WTC11 (cell line): Measurements from ENCODE around the gene NT5C1B. TPM values are rescaled to one million over a fixed set of nuclear protein-coding genes. Genes with fewer than 3 reads are reported as not detected.

Source experiments
- ATAC-seq: fragments of 200-7000 bp; cut with Tn5 transposase; 2 replicates; pipeline ENCODE4 v1.10.0; 2021; ENCODE audit warnings: mild to moderate bottlenecking, moderate library complexity
- Bru-seq: library from RNA; stranded (reverse); fragments of 400-500 nt; gene quantifications from one replicate; lab custom pipeline; 2021; lab: Mats Ljungman, UMichigan
- CTCF ChIA-PET: fragments of 300-600 bp; sonication (Branson Sonifier 250); formaldehyde crosslinking; loops from one replicate; lab custom pipeline; 2021; ENCODE audit warnings: antibody characterized with exemption; lab: Charles Lee
- POLR2A ChIA-PET: fragments of 350-600 bp; sonication (Branson Sonifier 250); formaldehyde crosslinking; loops from one replicate; lab custom pipeline; 2021; ENCODE audit warnings: antibody characterized with exemption; lab: Charles Lee
- DNase-seq: peaks from one replicate; pipeline ENCODE4 v3.0.0; 2021; ENCODE audit warnings: low spot score
- H3K27ac Mint-ChIP-seq: 2 replicates; pipeline ENCODE4 v1.8.0; 2021; ENCODE audit warnings: mixed read lengths
- H3K27me3 Mint-ChIP-seq: 2 replicates; pipeline ENCODE4 v1.8.0; 2021; ENCODE audit warnings: low read depth, mild to moderate bottlenecking, moderate library complexity, mixed read lengths
- H3K36me3 Mint-ChIP-seq: 2 replicates; pipeline ENCODE4 v1.8.0; 2021; ENCODE audit warnings: mixed read lengths
- H3K4me1 Mint-ChIP-seq: 2 replicates; pipeline ENCODE4 v1.8.0; 2022; ENCODE audit warnings: mixed read lengths
- H3K4me3 Mint-ChIP-seq: 2 replicates; pipeline ENCODE4 v1.8.0; 2021; ENCODE audit warnings: mild to moderate bottlenecking, moderate library complexity, mixed read lengths
- H3K9me3 Mint-ChIP-seq: 2 replicates; pipeline ENCODE4 v1.8.0; 2021; ENCODE audit warnings: mixed read lengths
- CBFB ChIP-seq: sonication (generic); formaldehyde crosslinking; IDR thresholded peaks from 2 replicates; pipeline ENCODE4 v1.8.1; 2022; ENCODE audit warnings: mild to moderate bottlenecking, low read depth, missing genetic modification reagents
- FOXP1 ChIP-seq: sonication (generic); formaldehyde crosslinking; IDR thresholded peaks from 2 replicates; pipeline ENCODE4 v1.8.0; 2022; ENCODE audit warnings: missing genetic modification reagents, mild to moderate bottlenecking, moderate library complexity, borderline replicate concordance
- MXD4 ChIP-seq: fragments of 250-450 bp; sonication (Bioruptor Pico); IDR thresholded peaks from 2 replicates; pipeline ENCODE4 v1.8.0; 2021; ENCODE audit warnings: mild to moderate bottlenecking, moderate library complexity, borderline replicate concordance
- MYBL2 ChIP-seq: sonication (generic); formaldehyde crosslinking; IDR thresholded peaks from 2 replicates; pipeline ENCODE4 v1.8.1; 2023; ENCODE audit warnings: mild to moderate bottlenecking, moderate library complexity, missing genetic modification reagents
- SOX15 ChIP-seq: fragments of 250-450 bp; sonication (Bioruptor Pico); IDR thresholded peaks from 2 replicates; pipeline ENCODE4 v1.9.0; 2021; ENCODE audit warnings: mild to moderate bottlenecking
- SP1 ChIP-seq: sonication (generic); formaldehyde crosslinking; conservative IDR thresholded peaks from 2 replicates; pipeline ENCODE4 v1.8.1; 2022; ENCODE audit warnings: missing genetic modification reagents
- TCF7 ChIP-seq: sonication (generic); formaldehyde crosslinking; IDR thresholded peaks from 2 replicates; pipeline ENCODE4 v1.8.0; 2022; ENCODE audit warnings: mild to moderate bottlenecking, low read depth, missing genetic modification reagents, moderate library complexity
- TEAD4 ChIP-seq: sonication (generic); formaldehyde crosslinking; IDR thresholded peaks from 2 replicates; pipeline ENCODE4 v1.8.0; 2022; ENCODE audit warnings: mild to moderate bottlenecking, missing genetic modification reagents
- ZBTB21 ChIP-seq: sonication (generic); formaldehyde crosslinking; IDR thresholded peaks from 2 replicates; pipeline ENCODE4 v1.8.1; 2023; ENCODE audit warnings: mild to moderate bottlenecking, missing genetic modification reagents, borderline replicate concordance
- ZNF138 ChIP-seq: sonication (generic); formaldehyde crosslinking; conservative IDR thresholded peaks from 2 replicates; pipeline ENCODE4 v1.8.1; 2022; ENCODE audit warnings: mild to moderate bottlenecking, moderate library complexity, missing genetic modification reagents
- ZNF671 ChIP-seq: fragments of 250-450 bp; sonication (Bioruptor Pico); IDR thresholded peaks from 2 replicates; pipeline ENCODE4 v1.8.0; 2021; ENCODE audit warnings: mild to moderate bottlenecking
- long read RNA-seq, 3 experiments: library from RNA in 1 of 3; library from capped mRNA in 1 of 3; library from polyadenylated mRNA in 1 of 3; unstranded in 2 of 3; stranded (forward) in 1 of 3; transcript quantifications; one replicate each; pipeline ENCODE4 v2.0.0, GENCODE V29; 2021
- total RNA-seq: library from RNA; stranded (reverse); gene quantifications from 3 replicates; pipeline ENCODE4 v1.2.3, GENCODE V29; 2021
- TF ChIP-seq, protein P1 (sequence below): sonication (generic); formaldehyde crosslinking; IDR thresholded peaks from 2 replicates; pipeline ENCODE4 v1.8.0; 2022; ENCODE audit warnings: missing genetic modification reagents
- TF ChIP-seq, protein P2 (sequence below): sonication (generic); formaldehyde crosslinking; IDR thresholded peaks from 2 replicates; pipeline ENCODE4 v1.8.0; 2023; ENCODE audit warnings: missing genetic modification reagents, mild to moderate bottlenecking, borderline replicate concordance
- TF ChIP-seq, protein P3 (sequence below): sonication (generic); formaldehyde crosslinking; IDR thresholded peaks from 2 replicates; pipeline ENCODE4 v1.8.1; 2023; ENCODE audit warnings: mild to moderate bottlenecking, missing genetic modification reagents
- TF ChIP-seq, protein P4 (sequence below): sonication (generic); formaldehyde crosslinking; IDR thresholded peaks from 2 replicates; pipeline ENCODE4 v1.8.1; 2023; ENCODE audit warnings: mild to moderate bottlenecking, missing genetic modification reagents, moderate library complexity
- TF ChIP-seq, protein P5 (sequence below): fragments of 250-450 bp; sonication (Bioruptor Pico); IDR thresholded peaks from 2 replicates; pipeline ENCODE4 v1.9.0; 2021; ENCODE audit warnings: mild to moderate bottlenecking
- TF ChIP-seq, protein P6 (sequence below): sonication (generic); formaldehyde crosslinking; IDR thresholded peaks from 2 replicates; pipeline ENCODE4 v1.8.0; 2023; ENCODE audit warnings: missing genetic modification reagents
- TF ChIP-seq, protein P7 (sequence below): sonication (generic); formaldehyde crosslinking; IDR thresholded peaks from 2 replicates; pipeline ENCODE4 v1.8.1; 2022; ENCODE audit warnings: mild to moderate bottlenecking, moderate library complexity, missing genetic modification reagents
- TF ChIP-seq, protein P8 (sequence below): sonication (generic); formaldehyde crosslinking; IDR thresholded peaks from 2 replicates; pipeline ENCODE4 v1.8.1; 2022; ENCODE audit warnings: low read depth, missing genetic modification reagents, borderline replicate concordance

The NT5C1B gene
- total RNA-seq (not detected in 3 replicates), Bru-seq, nascent RNA (not detected)
- long read RNA-seq, experiment 1, result 0 reads
- long read RNA-seq, experiment 2, result 0 reads
- long read RNA-seq, experiment 3, result 0 reads

DNA sequence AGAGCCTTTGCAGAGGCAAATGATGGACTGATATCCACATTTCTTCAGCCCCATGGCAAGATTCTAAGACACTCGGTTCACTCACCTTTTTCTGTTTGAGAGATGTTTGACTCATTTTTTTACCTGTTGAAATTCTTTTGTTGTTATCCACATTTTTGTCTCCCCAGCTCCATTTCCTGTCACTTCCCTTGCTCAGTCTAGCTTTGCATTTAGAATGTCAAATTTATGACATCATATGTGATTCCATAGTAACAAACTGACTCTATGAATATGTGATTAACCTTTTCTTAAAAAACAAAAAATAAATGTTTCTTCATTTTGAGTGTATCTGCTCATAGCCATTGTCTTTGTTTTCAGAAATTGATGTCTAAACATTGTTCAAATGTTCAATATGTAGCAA, at the start of gene NT5C1B:
Gene NT5C1B, minus strand, starts transcription at position 216 of the 400 bp plus-strand sequence. Its CDS starts 101 bp downstream, at position 115.
- Mint-ChIP-seq H3K36me3 (no peaks in the 10 kb centered on the region), H3K27ac (no peak within 1 kb of the TSS), H3K27me3 (no peaks in the 10 kb centered on the region; the same call in 1 of the 2 replicates), H3K4me1 (no peaks in the 10 kb centered on the region), H3K9me3 (peaks cover 8% of the 10 kb centered on the region), H3K4me3 (no peak within 1 kb of the TSS)
- TF ChIP-seq, protein P1, sequence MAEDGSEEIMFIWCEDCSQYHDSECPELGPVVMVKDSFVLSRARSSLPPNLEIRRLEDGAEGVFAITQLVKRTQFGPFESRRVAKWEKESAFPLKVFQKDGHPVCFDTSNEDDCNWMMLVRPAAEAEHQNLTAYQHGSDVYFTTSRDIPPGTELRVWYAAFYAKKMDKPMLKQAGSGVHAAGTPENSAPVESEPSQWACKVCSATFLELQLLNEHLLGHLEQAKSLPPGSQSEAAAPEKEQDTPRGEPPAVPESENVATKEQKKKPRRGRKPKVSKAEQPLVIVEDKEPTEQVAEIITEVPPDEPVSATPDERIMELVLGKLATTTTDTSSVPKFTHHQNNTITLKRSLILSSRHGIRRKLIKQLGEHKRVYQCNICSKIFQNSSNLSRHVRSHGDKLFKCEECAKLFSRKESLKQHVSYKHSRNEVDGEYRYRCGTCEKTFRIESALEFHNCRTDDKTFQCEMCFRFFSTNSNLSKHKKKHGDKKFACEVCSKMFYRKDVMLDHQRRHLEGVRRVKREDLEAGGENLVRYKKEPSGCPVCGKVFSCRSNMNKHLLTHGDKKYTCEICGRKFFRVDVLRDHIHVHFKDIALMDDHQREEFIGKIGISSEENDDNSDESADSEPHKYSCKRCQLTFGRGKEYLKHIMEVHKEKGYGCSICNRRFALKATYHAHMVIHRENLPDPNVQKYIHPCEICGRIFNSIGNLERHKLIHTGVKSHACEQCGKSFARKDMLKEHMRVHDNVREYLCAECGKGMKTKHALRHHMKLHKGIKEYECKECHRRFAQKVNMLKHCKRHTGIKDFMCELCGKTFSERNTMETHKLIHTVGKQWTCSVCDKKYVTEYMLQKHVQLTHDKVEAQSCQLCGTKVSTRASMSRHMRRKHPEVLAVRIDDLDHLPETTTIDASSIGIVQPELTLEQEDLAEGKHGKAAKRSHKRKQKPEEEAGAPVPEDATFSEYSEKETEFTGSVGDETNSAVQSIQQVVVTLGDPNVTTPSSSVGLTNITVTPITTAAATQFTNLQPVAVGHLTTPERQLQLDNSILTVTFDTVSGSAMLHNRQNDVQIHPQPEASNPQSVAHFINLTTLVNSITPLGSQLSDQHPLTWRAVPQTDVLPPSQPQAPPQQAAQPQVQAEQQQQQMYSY (CRISPR knock-in tag), result no peak
- TF ChIP-seq ZBTB21 (no peak), CBFB (CRISPR knock-in tag) (no peak), ZNF138 (CRISPR knock-in tag) (no peak), TCF7 (CRISPR knock-in tag) (no peak), MYBL2 (CRISPR knock-in tag) (no peak), MXD4 (no peak), SP1 (CRISPR knock-in tag) (no peak), ZNF671 (no peak), FOXP1 (no peak), TEAD4 (CRISPR knock-in tag) (no peak), SOX15 (CRISPR knock-in tag) (no peak)
- TF ChIP-seq, protein P2, sequence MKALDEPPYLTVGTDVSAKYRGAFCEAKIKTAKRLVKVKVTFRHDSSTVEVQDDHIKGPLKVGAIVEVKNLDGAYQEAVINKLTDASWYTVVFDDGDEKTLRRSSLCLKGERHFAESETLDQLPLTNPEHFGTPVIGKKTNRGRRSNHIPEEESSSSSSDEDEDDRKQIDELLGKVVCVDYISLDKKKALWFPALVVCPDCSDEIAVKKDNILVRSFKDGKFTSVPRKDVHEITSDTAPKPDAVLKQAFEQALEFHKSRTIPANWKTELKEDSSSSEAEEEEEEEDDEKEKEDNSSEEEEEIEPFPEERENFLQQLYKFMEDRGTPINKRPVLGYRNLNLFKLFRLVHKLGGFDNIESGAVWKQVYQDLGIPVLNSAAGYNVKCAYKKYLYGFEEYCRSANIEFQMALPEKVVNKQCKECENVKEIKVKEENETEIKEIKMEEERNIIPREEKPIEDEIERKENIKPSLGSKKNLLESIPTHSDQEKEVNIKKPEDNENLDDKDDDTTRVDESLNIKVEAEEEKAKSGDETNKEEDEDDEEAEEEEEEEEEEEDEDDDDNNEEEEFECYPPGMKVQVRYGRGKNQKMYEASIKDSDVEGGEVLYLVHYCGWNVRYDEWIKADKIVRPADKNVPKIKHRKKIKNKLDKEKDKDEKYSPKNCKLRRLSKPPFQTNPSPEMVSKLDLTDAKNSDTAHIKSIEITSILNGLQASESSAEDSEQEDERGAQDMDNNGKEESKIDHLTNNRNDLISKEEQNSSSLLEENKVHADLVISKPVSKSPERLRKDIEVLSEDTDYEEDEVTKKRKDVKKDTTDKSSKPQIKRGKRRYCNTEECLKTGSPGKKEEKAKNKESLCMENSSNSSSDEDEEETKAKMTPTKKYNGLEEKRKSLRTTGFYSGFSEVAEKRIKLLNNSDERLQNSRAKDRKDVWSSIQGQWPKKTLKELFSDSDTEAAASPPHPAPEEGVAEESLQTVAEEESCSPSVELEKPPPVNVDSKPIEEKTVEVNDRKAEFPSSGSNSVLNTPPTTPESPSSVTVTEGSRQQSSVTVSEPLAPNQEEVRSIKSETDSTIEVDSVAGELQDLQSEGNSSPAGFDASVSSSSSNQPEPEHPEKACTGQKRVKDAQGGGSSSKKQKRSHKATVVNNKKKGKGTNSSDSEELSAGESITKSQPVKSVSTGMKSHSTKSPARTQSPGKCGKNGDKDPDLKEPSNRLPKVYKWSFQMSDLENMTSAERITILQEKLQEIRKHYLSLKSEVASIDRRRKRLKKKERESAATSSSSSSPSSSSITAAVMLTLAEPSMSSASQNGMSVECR, result no peak
- TF ChIP-seq, protein P3, sequence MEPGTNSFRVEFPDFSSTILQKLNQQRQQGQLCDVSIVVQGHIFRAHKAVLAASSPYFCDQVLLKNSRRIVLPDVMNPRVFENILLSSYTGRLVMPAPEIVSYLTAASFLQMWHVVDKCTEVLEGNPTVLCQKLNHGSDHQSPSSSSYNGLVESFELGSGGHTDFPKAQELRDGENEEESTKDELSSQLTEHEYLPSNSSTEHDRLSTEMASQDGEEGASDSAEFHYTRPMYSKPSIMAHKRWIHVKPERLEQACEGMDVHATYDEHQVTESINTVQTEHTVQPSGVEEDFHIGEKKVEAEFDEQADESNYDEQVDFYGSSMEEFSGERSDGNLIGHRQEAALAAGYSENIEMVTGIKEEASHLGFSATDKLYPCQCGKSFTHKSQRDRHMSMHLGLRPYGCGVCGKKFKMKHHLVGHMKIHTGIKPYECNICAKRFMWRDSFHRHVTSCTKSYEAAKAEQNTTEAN (CRISPR knock-in tag), result no peak
- TF ChIP-seq, protein P4, sequence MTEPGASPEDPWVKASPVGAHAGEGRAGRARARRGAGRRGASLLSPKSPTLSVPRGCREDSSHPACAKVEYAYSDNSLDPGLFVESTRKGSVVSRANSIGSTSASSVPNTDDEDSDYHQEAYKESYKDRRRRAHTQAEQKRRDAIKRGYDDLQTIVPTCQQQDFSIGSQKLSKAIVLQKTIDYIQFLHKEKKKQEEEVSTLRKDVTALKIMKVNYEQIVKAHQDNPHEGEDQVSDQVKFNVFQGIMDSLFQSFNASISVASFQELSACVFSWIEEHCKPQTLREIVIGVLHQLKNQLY (CRISPR knock-in tag), result no peak
- TF ChIP-seq, protein P5, sequence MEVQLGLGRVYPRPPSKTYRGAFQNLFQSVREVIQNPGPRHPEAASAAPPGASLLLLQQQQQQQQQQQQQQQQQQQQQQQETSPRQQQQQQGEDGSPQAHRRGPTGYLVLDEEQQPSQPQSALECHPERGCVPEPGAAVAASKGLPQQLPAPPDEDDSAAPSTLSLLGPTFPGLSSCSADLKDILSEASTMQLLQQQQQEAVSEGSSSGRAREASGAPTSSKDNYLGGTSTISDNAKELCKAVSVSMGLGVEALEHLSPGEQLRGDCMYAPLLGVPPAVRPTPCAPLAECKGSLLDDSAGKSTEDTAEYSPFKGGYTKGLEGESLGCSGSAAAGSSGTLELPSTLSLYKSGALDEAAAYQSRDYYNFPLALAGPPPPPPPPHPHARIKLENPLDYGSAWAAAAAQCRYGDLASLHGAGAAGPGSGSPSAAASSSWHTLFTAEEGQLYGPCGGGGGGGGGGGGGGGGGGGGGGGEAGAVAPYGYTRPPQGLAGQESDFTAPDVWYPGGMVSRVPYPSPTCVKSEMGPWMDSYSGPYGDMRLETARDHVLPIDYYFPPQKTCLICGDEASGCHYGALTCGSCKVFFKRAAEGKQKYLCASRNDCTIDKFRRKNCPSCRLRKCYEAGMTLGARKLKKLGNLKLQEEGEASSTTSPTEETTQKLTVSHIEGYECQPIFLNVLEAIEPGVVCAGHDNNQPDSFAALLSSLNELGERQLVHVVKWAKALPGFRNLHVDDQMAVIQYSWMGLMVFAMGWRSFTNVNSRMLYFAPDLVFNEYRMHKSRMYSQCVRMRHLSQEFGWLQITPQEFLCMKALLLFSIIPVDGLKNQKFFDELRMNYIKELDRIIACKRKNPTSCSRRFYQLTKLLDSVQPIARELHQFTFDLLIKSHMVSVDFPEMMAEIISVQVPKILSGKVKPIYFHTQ (CRISPR knock-in tag), result no peak
- TF ChIP-seq, protein P6, sequence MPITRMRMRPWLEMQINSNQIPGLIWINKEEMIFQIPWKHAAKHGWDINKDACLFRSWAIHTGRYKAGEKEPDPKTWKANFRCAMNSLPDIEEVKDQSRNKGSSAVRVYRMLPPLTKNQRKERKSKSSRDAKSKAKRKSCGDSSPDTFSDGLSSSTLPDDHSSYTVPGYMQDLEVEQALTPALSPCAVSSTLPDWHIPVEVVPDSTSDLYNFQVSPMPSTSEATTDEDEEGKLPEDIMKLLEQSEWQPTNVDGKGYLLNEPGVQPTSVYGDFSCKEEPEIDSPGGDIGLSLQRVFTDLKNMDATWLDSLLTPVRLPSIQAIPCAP (CRISPR knock-in tag), result no peak
- TF ChIP-seq, protein P7, sequence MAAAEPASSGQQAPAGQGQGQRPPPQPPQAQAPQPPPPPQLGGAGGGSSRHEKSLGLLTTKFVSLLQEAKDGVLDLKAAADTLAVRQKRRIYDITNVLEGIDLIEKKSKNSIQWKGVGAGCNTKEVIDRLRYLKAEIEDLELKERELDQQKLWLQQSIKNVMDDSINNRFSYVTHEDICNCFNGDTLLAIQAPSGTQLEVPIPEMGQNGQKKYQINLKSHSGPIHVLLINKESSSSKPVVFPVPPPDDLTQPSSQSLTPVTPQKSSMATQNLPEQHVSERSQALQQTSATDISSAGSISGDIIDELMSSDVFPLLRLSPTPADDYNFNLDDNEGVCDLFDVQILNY (CRISPR knock-in tag), result no peak
- TF ChIP-seq, protein P8, sequence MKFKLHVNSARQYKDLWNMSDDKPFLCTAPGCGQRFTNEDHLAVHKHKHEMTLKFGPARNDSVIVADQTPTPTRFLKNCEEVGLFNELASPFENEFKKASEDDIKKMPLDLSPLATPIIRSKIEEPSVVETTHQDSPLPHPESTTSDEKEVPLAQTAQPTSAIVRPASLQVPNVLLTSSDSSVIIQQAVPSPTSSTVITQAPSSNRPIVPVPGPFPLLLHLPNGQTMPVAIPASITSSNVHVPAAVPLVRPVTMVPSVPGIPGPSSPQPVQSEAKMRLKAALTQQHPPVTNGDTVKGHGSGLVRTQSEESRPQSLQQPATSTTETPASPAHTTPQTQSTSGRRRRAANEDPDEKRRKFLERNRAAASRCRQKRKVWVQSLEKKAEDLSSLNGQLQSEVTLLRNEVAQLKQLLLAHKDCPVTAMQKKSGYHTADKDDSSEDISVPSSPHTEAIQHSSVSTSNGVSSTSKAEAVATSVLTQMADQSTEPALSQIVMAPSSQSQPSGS (CRISPR knock-in tag), result no peak
- ChIA-PET POLR2A (no interaction called here), CTCF (no interaction called here)
- ATAC-seq (no peak), DNase-seq (no peak)
